ENCODE data around the gene SLC25A3.
A peak's percentile ranks its signal among the peaks of the same experiment; 100 is the strongest.
"Not testable (repeated sequence)": the region's sequence is repeated elsewhere in the genome, so short reads cannot be mapped to it uniquely, and the experiment has no call there.

The SLC25A3 gene

GRCh38 chr12:98594050-98594835 is 757 bp downstream of the SLC25A3 start:
- DNase-seq (ENCODE audit: low read depth, low spot score), result peak; percentile 38

GRCh38 chr12:98595243-98595988 is 1.9 kb downstream of the SLC25A3 start:
- DNase-seq (ENCODE audit: low read depth, low spot score), result no peak

GRCh38 chr12:98597313-98597712 is 3.8 kb downstream of the SLC25A3 start:
- DNase-seq (ENCODE audit: low read depth, low spot score), result not testable (repeated sequence)

- DNase-seq (ENCODE audit: low read depth, low spot score), result no peak
Observed at GRCh38 chr12:98601924-98602323, 8.4 kb downstream of the SLC25A3 start.

GRCh38 chr12:98606359-98606988 is 13.0 kb downstream of the SLC25A3 start:
- DNase-seq (ENCODE audit: low read depth, low spot score), result no peak

- no peak for DNase-seq (ENCODE audit: low read depth, low spot score)
Observed at GRCh38 chr12:98610596-98610995, 17.1 kb downstream of the SLC25A3 start.

- DNase-seq (ENCODE audit: low read depth, low spot score), result peak; percentile 49
Observed at GRCh38 chr12:98612696-98613334, 19.3 kb downstream of the SLC25A3 start.

- no peak for DNase-seq (ENCODE audit: low read depth, low spot score)
Observed at GRCh38 chr12:98618952-98619351, 25.5 kb downstream of the SLC25A3 start.

GRCh38 chr12:98635657-98636323 is 42.3 kb downstream of the SLC25A3 start:
- DNase-seq (ENCODE audit: low read depth, low spot score), result no peak

- no peak for DNase-seq (ENCODE audit: low read depth, low spot score)
Observed at GRCh38 chr12:98637068-98637467, 43.6 kb downstream of the SLC25A3 start.

GRCh38 chr12:98638009-98638408 is 44.5 kb downstream of the SLC25A3 start:
- no peak for DNase-seq (ENCODE audit: low read depth, low spot score)

GRCh38 chr12:98639491-98639890 is 46.0 kb downstream of the SLC25A3 start:
- no peak for DNase-seq (ENCODE audit: low read depth, low spot score)

GRCh38 chr12:98642801-98643200 is 49.3 kb downstream of the SLC25A3 start:
- not testable (repeated sequence) for DNase-seq (ENCODE audit: low read depth, low spot score)

GRCh38 chr12:98644433-98644711 is 50.9 kb downstream of the SLC25A3 start:
- DNase-seq (ENCODE audit: low read depth, low spot score), result no peak

GRCh38 chr12:98644712-98645571 is 51.5 kb downstream of the SLC25A3 start, which contains the start of the genes APAF1 and IKBIP:
Gene APAF1, plus strand, starts transcription at chr12:98645290. Its CDS starts 3,070 bp downstream, at chr12:98648360.
Gene IKBIP, minus strand, starts transcription at chr12:98644788. Its CDS starts 87 bp downstream, at chr12:98644701.
- DNase-seq (ENCODE audit: low read depth, low spot score), result peak; percentile 97

- DNase-seq (ENCODE audit: low read depth, low spot score), result peak; percentile 44
Observed at GRCh38 chr12:98645572-98646067, 52.1 kb downstream of the SLC25A3 start.

GRCh38 chr12:98646294-98647090 is 53.0 kb downstream of the SLC25A3 start:
- no peak for DNase-seq (ENCODE audit: low read depth, low spot score)

- DNase-seq (ENCODE audit: low read depth, low spot score), result no peak
Observed at GRCh38 chr12:98651328-98651727, 57.8 kb downstream of the SLC25A3 start.

- DNase-seq (ENCODE audit: low read depth, low spot score), result no peak
Observed at GRCh38 chr12:98653866-98654493, 60.5 kb downstream of the SLC25A3 start.

Data from ELF-1 (cell line).